DND-41 (cell line): ENCODE results near the gene LPAR1.

Source experiments
- ATAC-seq: fragments of 200-7000 bp; cut with Tn5 transposase; 3 replicates; pipeline ENCODE4 v1.9.1; 2021; ENCODE audit warnings: low read depth; ENCODE audit not compliant: insufficient read depth
- DNase-seq: peaks from one replicate; pipeline ENCODE4 v3.0.0-alpha.2; 2020
- H2AFZ ChIP-seq: 2 replicates; pipeline ENCODE4 v1.6.0; 2012; ENCODE audit warnings: low read depth, low read length
- H3K27ac ChIP-seq: 2 replicates; pipeline ENCODE4 v1.5.1; 2012; ENCODE audit warnings: low read length, inconsistent platforms
- H3K27me3 ChIP-seq: fragments of 200-600 bp; sonication (generic); 2 replicates; pipeline ENCODE4 v1.6.0; 2012; ENCODE audit warnings: low read length, mild to moderate bottlenecking, inconsistent platforms; ENCODE audit not compliant: insufficient read depth, poor library complexity
- H3K36me3 ChIP-seq: 2 replicates; pipeline ENCODE4 v1.5.1; 2012; ENCODE audit warnings: low read length, inconsistent platforms; ENCODE audit not compliant: insufficient read depth
- H3K4me1 ChIP-seq: 2 replicates; pipeline ENCODE4 v1.5.1; 2012; ENCODE audit warnings: mild to moderate bottlenecking, low read length; ENCODE audit not compliant: insufficient read depth
- H3K4me2 ChIP-seq: 2 replicates; pipeline ENCODE4 v1.6.0; 2012; ENCODE audit warnings: mild to moderate bottlenecking, moderate library complexity, low read length, inconsistent platforms; ENCODE audit not compliant: insufficient read depth
- H3K4me3 ChIP-seq, 2 experiments: fragments of 200-600 bp in 1 of 2; shearing (Covaris generic) in 1 of 2; 2 replicates each; pipeline ENCODE4 v1.5.1; 2012 to 2016; ENCODE audit warnings: inconsistent platforms in 2 of 2, low read length in 2 of 2, mild to moderate bottlenecking in 2 of 2, low read depth in 1 of 2, moderate library complexity in 1 of 2
- H3K79me2 ChIP-seq: 2 replicates; pipeline ENCODE4 v1.6.0; 2012; ENCODE audit warnings: low read length, inconsistent platforms; ENCODE audit not compliant: insufficient read depth
- H3K9ac ChIP-seq: 2 replicates; pipeline ENCODE4 v1.6.0; 2012; ENCODE audit warnings: low read depth, mild to moderate bottlenecking, inconsistent platforms, low read length, moderate library complexity
- H3K9me3 ChIP-seq: 2 replicates; pipeline ENCODE4 v1.5.1; 2012; ENCODE audit warnings: low read length, moderate library complexity, mild to moderate bottlenecking, inconsistent platforms; ENCODE audit not compliant: insufficient read depth, severe bottlenecking
- H4K20me1 ChIP-seq: 2 replicates; pipeline ENCODE4 v1.6.0; 2012; ENCODE audit warnings: low read length; ENCODE audit not compliant: insufficient read depth
- EZH2 ChIP-seq: IDR thresholded peaks from 3 replicates; pipeline ENCODE4 v1.6.1; 2012; ENCODE audit warnings: borderline replicate concordance, low read depth, mild to moderate bottlenecking, moderate library complexity, low read length, inconsistent platforms; ENCODE audit not compliant: severe bottlenecking
- TF ChIP-seq, protein P1 (sequence below): IDR thresholded peaks from 2 replicates; pipeline ENCODE4 v1.5.1; 2012; ENCODE audit warnings: borderline replicate concordance, low read length, moderate library complexity, mild to moderate bottlenecking; ENCODE audit not compliant: poor library complexity, severe bottlenecking; ENCODE audit errors: extremely low read depth

The LPAR1 gene

GRCh38 chr9:111023128-111023527, 15.1 kb downstream of the LPAR1 start:
- H3K79me2 ChIP-seq: no peaks in the 10 kb centered on the region
- no peak overlapping the region for H3K4me2 ChIP-seq
- TF ChIP-seq EZH2: no peak
- TF ChIP-seq, protein P1, sequence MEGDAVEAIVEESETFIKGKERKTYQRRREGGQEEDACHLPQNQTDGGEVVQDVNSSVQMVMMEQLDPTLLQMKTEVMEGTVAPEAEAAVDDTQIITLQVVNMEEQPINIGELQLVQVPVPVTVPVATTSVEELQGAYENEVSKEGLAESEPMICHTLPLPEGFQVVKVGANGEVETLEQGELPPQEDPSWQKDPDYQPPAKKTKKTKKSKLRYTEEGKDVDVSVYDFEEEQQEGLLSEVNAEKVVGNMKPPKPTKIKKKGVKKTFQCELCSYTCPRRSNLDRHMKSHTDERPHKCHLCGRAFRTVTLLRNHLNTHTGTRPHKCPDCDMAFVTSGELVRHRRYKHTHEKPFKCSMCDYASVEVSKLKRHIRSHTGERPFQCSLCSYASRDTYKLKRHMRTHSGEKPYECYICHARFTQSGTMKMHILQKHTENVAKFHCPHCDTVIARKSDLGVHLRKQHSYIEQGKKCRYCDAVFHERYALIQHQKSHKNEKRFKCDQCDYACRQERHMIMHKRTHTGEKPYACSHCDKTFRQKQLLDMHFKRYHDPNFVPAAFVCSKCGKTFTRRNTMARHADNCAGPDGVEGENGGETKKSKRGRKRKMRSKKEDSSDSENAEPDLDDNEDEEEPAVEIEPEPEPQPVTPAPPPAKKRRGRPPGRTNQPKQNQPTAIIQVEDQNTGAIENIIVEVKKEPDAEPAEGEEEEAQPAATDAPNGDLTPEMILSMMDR: no peak
- H3K9ac ChIP-seq: no peak overlapping the region
- no peak overlapping the region for H3K27ac ChIP-seq
- no peak overlapping the region for H3K4me3 ChIP-seq
- H2AFZ ChIP-seq: no peak overlapping the region
- ATAC-seq (no peak), DNase-seq (no peak)
- no peaks in the 10 kb centered on the region for H3K4me1 ChIP-seq
- no peaks in the 10 kb centered on the region for H3K36me3 ChIP-seq
- H3K27me3 ChIP-seq: no peaks in the 10 kb centered on the region
- no peaks in the 10 kb centered on the region for H3K9me3 ChIP-seq
- no peaks in the 10 kb centered on the region for H4K20me1 ChIP-seq

DNA sequence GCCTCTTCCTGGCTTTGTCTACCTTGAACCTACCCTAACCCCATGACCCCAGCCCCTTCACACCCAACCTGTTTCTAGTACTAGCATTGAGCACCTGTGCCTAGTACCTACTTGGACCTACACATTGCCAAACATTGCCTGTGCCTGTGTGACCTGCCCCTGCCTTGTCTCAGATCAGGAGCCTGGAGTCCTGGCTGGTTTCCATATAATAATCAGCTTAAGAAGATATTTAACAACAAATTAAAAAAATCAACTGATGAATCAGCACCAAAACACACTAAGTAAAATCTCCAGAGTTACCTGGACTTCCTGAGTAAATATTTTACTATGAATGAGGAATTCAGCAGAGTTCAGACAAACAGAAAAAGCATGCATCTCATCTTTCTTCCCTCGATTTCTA, 17.7 kb downstream of the LPAR1 start:
- H3K4me1 ChIP-seq: no peaks in the 10 kb centered on the region
- H3K27me3 ChIP-seq: no peaks in the 10 kb centered on the region
- H3K27ac ChIP-seq: no peak overlapping the region
- no peaks in the 10 kb centered on the region for H3K79me2 ChIP-seq
- ATAC-seq (no peak), DNase-seq (no peak)
- no peaks in the 10 kb centered on the region for H4K20me1 ChIP-seq
- no peaks in the 10 kb centered on the region for H3K36me3 ChIP-seq
- H2AFZ ChIP-seq: no peak overlapping the region
- no peak overlapping the region for H3K9ac ChIP-seq
- no peaks in the 10 kb centered on the region for H3K9me3 ChIP-seq
- no peak for TF ChIP-seq EZH2
- TF ChIP-seq, protein P1: no peak
- no peak overlapping the region for H3K4me2 ChIP-seq
- H3K4me3 ChIP-seq: no peak overlapping the region

DNA sequence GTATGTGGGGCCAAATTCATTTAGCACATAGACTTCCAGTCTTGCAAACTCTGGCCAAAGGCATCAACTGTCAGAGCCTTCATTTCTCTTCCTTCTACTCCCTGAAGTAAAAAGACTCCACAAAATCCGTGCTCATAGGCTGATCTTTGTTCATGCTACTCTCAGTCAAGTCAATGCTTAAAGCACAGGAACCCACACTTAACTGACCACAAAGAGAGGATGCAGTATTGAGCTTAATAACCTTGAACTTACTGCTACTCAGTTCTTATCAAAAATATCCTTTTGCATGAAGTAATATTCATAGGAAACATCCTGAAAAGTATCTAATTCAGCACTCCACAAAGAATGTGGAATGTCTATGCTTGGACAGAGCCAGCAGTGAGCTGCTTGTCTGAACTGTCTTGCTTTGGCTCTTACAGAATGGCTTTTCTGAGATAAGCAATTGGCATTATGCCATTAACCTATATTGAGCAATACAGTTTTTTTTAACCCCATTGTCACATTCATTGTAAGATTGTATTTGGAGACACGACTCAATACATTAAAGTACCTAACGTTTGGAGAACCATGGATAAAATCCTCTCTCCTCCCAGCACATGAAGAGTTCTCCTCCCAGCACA, 21.7 kb downstream of the LPAR1 start:
- no peak for TF ChIP-seq EZH2
- TF ChIP-seq, protein P1: no peak
- DNase-seq (no peak), ATAC-seq (no peak)
- H3K27me3 ChIP-seq: no peaks in the 10 kb centered on the region
- H3K27ac ChIP-seq: no peak overlapping the region
- no peak overlapping the region for H3K9ac ChIP-seq
- no peaks in the 10 kb centered on the region for H3K9me3 ChIP-seq
- H3K36me3 ChIP-seq: no peaks in the 10 kb centered on the region
- no peaks in the 10 kb centered on the region for H3K4me1 ChIP-seq
- H3K79me2 ChIP-seq: no peaks in the 10 kb centered on the region
- H3K4me3 ChIP-seq: no peak overlapping the region
- no peak overlapping the region for H2AFZ ChIP-seq
- no peak overlapping the region for H3K4me2 ChIP-seq
- no peaks in the 10 kb centered on the region for H4K20me1 ChIP-seq

DNA sequence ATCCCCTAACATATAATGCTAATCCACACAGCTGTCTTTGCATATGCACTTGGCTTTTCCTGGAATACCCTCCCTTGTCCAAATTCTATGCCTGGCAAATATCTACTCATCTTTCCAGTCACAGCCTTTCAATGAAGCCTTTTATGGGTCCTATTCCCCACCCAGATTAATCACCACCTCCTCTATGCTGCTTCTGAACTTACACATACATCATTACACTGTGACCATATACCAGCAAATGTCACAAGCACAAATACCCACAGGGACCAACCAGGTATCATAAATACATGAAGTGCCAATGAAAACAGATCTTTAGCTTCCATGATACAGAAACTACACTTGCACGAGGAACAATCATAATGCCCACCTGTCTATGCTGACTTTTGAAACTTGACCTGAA, 22.3 kb downstream of the LPAR1 start:
- ATAC-seq: no peak
- Histone ChIP-seq H3K79me2 (no peaks in the 10 kb centered on the region), H3K4me2 (no peak overlapping the region), H3K36me3 (no peaks in the 10 kb centered on the region), H3K9me3 (no peaks in the 10 kb centered on the region), H3K9ac (no peak overlapping the region), H3K27ac (no peak overlapping the region), H3K4me3 (no peak overlapping the region), H2AFZ (no peak overlapping the region), H4K20me1 (no peaks in the 10 kb centered on the region), H3K4me1 (no peaks in the 10 kb centered on the region), H3K27me3 (no peaks in the 10 kb centered on the region)
- TF ChIP-seq, protein P1: no peak
- TF ChIP-seq EZH2: no peak
- DNase-seq: no peak
